Measurements from ENCODE around the gene RNASE11.

The RNASE11 gene

GRCh38 chr14:20563971-20564370 is 23.8 kb downstream of the RNASE11 start:
- peaks cover 7% of the 10 kb centered on the region for H3K27me3 ChIP-seq (ENCODE audit: insufficient read depth, low read length, poor library complexity)
- DNase-seq = no peak
- no peaks in the 10 kb centered on the region for H3K79me2 ChIP-seq (ENCODE audit: insufficient read depth, low read length)
- H3K36me3 ChIP-seq (ENCODE audit: insufficient read depth, low read length) = no peaks in the 10 kb centered on the region
- no peak overlapping the region for H2AFZ ChIP-seq (ENCODE audit: low read depth, low read length)
- no peak overlapping the region for H3K27ac ChIP-seq (ENCODE audit: low read length)
- H3K4me3 ChIP-seq (ENCODE audit: low read depth in 1 of 2, low read length in 2 of 2) = no peak overlapping the region
- no peak for TF ChIP-seq CTCF (IDR thresholded peaks at IDR 0.05; ENCODE audit: borderline replicate concordance, extremely low read depth, low read length, poor library complexity, severe bottlenecking)
- H3K9me3 ChIP-seq (ENCODE audit: insufficient read depth, low read length, severe bottlenecking) = no peaks in the 10 kb centered on the region
- ATAC-seq (ENCODE audit: insufficient read depth, low read depth) = no peak
- no peak overlapping the region for H3K4me2 ChIP-seq (ENCODE audit: insufficient read depth, low read length)
- H3K4me1 ChIP-seq (ENCODE audit: insufficient read depth, low read length) = no peaks in the 10 kb centered on the region
- H4K20me1 ChIP-seq (ENCODE audit: insufficient read depth, low read length) = no peaks in the 10 kb centered on the region
- H3K9ac ChIP-seq (ENCODE audit: low read depth, low read length) = no peak overlapping the region

GRCh38 chr14:20560961-20561360 is 26.8 kb downstream of the RNASE11 start, which contains the start of gene RNASE9:
RNASE9 (minus strand) TSS chr14:20561047.
- no peaks in the 10 kb centered on the region for H3K9me3 ChIP-seq (ENCODE audit: insufficient read depth, low read length, severe bottlenecking)
- TF ChIP-seq CTCF (IDR thresholded peaks at IDR 0.05; ENCODE audit: borderline replicate concordance, extremely low read depth, low read length, poor library complexity, severe bottlenecking) (no peak), EZH2 (IDR thresholded peaks at IDR 0.05; ENCODE audit: borderline replicate concordance, low read depth, low read length, severe bottlenecking) (no peak)
- no peak within 1 kb of the TSS for H3K27ac ChIP-seq (ENCODE audit: low read length)
- no peaks in the 10 kb centered on the region for H3K36me3 ChIP-seq (ENCODE audit: insufficient read depth, low read length)
- peaks cover 7% of the 10 kb centered on the region for H3K27me3 ChIP-seq (ENCODE audit: insufficient read depth, low read length, poor library complexity)
- DNase-seq = no peak
- no peak within 1 kb of the TSS for H2AFZ ChIP-seq (ENCODE audit: low read depth, low read length)
- H3K4me1 ChIP-seq (ENCODE audit: insufficient read depth, low read length) = no peaks in the 10 kb centered on the region
- no peak within 1 kb of the TSS for H3K4me2 ChIP-seq (ENCODE audit: insufficient read depth, low read length)
- no peak within 1 kb of the TSS for H3K4me3 ChIP-seq (ENCODE audit: low read depth in 1 of 2, low read length in 2 of 2)
- H4K20me1 ChIP-seq (ENCODE audit: insufficient read depth, low read length) = no peaks in the 10 kb centered on the region
- no peaks in the 10 kb centered on the region for H3K79me2 ChIP-seq (ENCODE audit: insufficient read depth, low read length)
- H3K9ac ChIP-seq (ENCODE audit: low read depth, low read length) = no peak within 1 kb of the TSS
- no peak for ATAC-seq (ENCODE audit: insufficient read depth, low read depth)

GRCh38 chr14:20559461-20559904 is 28.3 kb downstream of the RNASE11 start:
- ATAC-seq (ENCODE audit: insufficient read depth, low read depth) (no peak), DNase-seq (no peak)
- H3K79me2 ChIP-seq (ENCODE audit: insufficient read depth, low read length) = no peaks in the 10 kb centered on the region
- no peak overlapping the region for H3K9ac ChIP-seq (ENCODE audit: low read depth, low read length)
- no peaks in the 10 kb centered on the region for H3K9me3 ChIP-seq (ENCODE audit: insufficient read depth, low read length, severe bottlenecking)
- no peak overlapping the region for H3K4me3 ChIP-seq (ENCODE audit: low read depth in 1 of 2, low read length in 2 of 2)
- peaks cover 6% of the 10 kb centered on the region for H3K27me3 ChIP-seq (ENCODE audit: insufficient read depth, low read length, poor library complexity)
- H3K36me3 ChIP-seq (ENCODE audit: insufficient read depth, low read length) = no peaks in the 10 kb centered on the region
- no peaks in the 10 kb centered on the region for H4K20me1 ChIP-seq (ENCODE audit: insufficient read depth, low read length)
- H2AFZ ChIP-seq (ENCODE audit: low read depth, low read length) = no peak overlapping the region
- H3K27ac ChIP-seq (ENCODE audit: low read length) = no peak overlapping the region
- no peak overlapping the region for H3K4me2 ChIP-seq (ENCODE audit: insufficient read depth, low read length)
- no peaks in the 10 kb centered on the region for H3K4me1 ChIP-seq (ENCODE audit: insufficient read depth, low read length)
- no peak for TF ChIP-seq EZH2 (IDR thresholded peaks at IDR 0.05; ENCODE audit: borderline replicate concordance, low read depth, low read length, severe bottlenecking)
- TF ChIP-seq CTCF (IDR thresholded peaks at IDR 0.05; ENCODE audit: borderline replicate concordance, extremely low read depth, low read length, poor library complexity, severe bottlenecking) = no peak

GRCh38 chr14:20557212-20557542 is 30.6 kb downstream of the RNASE11 start:
- DNase-seq (no peak), ATAC-seq (ENCODE audit: insufficient read depth, low read depth) (no peak)
- Histone ChIP-seq H3K4me1 (ENCODE audit: insufficient read depth, low read length) (no peaks in the 10 kb centered on the region), H3K27me3 (ENCODE audit: insufficient read depth, low read length, poor library complexity) (peaks cover 4% of the 10 kb centered on the region), H3K79me2 (ENCODE audit: insufficient read depth, low read length) (no peaks in the 10 kb centered on the region), H3K27ac (ENCODE audit: low read length) (no peak overlapping the region), H3K9ac (ENCODE audit: low read depth, low read length) (no peak overlapping the region), H3K36me3 (ENCODE audit: insufficient read depth, low read length) (no peaks in the 10 kb centered on the region), H3K9me3 (ENCODE audit: insufficient read depth, low read length, severe bottlenecking) (no peaks in the 10 kb centered on the region), H3K4me3 (ENCODE audit: low read depth in 1 of 2, low read length in 2 of 2) (no peak overlapping the region), H2AFZ (ENCODE audit: low read depth, low read length) (no peak overlapping the region), H4K20me1 (ENCODE audit: insufficient read depth, low read length) (no peaks in the 10 kb centered on the region), H3K4me2 (ENCODE audit: insufficient read depth, low read length) (no peak overlapping the region)
- TF ChIP-seq CTCF (IDR thresholded peaks at IDR 0.05; ENCODE audit: borderline replicate concordance, extremely low read depth, low read length, poor library complexity, severe bottlenecking) = no peak
- TF ChIP-seq EZH2 (IDR thresholded peaks at IDR 0.05; ENCODE audit: borderline replicate concordance, low read depth, low read length, severe bottlenecking) = no peak
